Activated CD4-positive, alpha-beta memory T cell treated with anti-CD3 and anti-CD28 coated beads, Interleukin-2, amount 10 ng/mL, durations not matched to agents 7 days and 5 days (primary cell): ENCODE data around the gene LRP6. TPM values are rescaled to one million over a fixed set of nuclear protein-coding genes. Genes with fewer than 3 reads are reported as not detected.

ENCODE experiments used
- CTCF ChIA-PET: fragments of 350-600 bp; sonication (Branson Sonifier 250); formaldehyde crosslinking; loops from one replicate; lab custom pipeline; 2021; ENCODE audit warnings: antibody characterized with exemption, inconsistent platforms; lab: Charles Lee
- POLR2A ChIA-PET: fragments of 350-600 bp; sonication (Branson Sonifier 250); formaldehyde crosslinking; loops from one replicate; lab custom pipeline; 2021; ENCODE audit warnings: antibody characterized with exemption; lab: Charles Lee
- DNase-seq: peaks from one replicate; pipeline ENCODE4 v3.0.0-alpha.2; 2020
- H3K27ac Mint-ChIP-seq: one replicate; pipeline ENCODE4 v1.8.0; 2021; ENCODE audit warnings: mild to moderate bottlenecking, mixed read lengths
- H3K27me3 Mint-ChIP-seq: one replicate; pipeline ENCODE4 v1.8.0; 2021; ENCODE audit warnings: mixed read lengths
- H3K36me3 Mint-ChIP-seq: one replicate; pipeline ENCODE4 v1.8.0; 2021; ENCODE audit warnings: low read depth, mixed read lengths
- H3K4me1 Mint-ChIP-seq: one replicate; pipeline ENCODE4 v1.8.0; 2021; ENCODE audit warnings: mixed read lengths
- H3K4me3 Mint-ChIP-seq: one replicate; pipeline ENCODE4 v1.8.0; 2021; ENCODE audit warnings: mild to moderate bottlenecking, mixed read lengths
- H3K9me3 Mint-ChIP-seq: one replicate; pipeline ENCODE4 v1.8.0; 2021; ENCODE audit warnings: mixed read lengths
- total RNA-seq, 2 experiments: library from RNA; stranded (reverse); gene quantifications; one replicate each; pipeline ENCODE4 v1.2.3, GENCODE V29; 2021

The LRP6 gene
- total RNA-seq, 2 experiments from 2014 or later, result 0.30 to 0.40 TPM

GRCh38 chr12:12224240-12224940 is 42.5 kb downstream of the LRP6 start:
- H3K27ac Mint-ChIP-seq, result no peak overlapping the region

GRCh38 chr12:12221560-12221959 is 45.3 kb downstream of the LRP6 start:
- ChIA-PET CTCF (no interaction called here), POLR2A (no interaction called here)
- Mint-ChIP-seq H3K9me3 (peaks cover 3% of the 10 kb centered on the region), H3K4me3 (no peak overlapping the region), H3K27me3 (peaks cover 38% of the 10 kb centered on the region), H3K27ac (no peak overlapping the region), H3K4me1 (peaks cover 3% of the 10 kb centered on the region), H3K36me3 (no peaks in the 10 kb centered on the region)
- no peak for DNase-seq

More at GRCh38 chr12:12224240-12224940, 42.5 kb downstream of the LRP6 start:
- no peak for DNase-seq
- ChIA-PET CTCF (no interaction called here), POLR2A (no interaction called here)
- H3K36me3 Mint-ChIP-seq, result no peaks in the 10 kb centered on the region
- H3K9me3 Mint-ChIP-seq, result peaks cover 3% of the 10 kb centered on the region
- peaks cover 36% of the 10 kb centered on the region for H3K27me3 Mint-ChIP-seq
- H3K4me3 Mint-ChIP-seq, result no peak overlapping the region
- H3K4me1 Mint-ChIP-seq, result peaks cover 3% of the 10 kb centered on the region

- Mint-ChIP-seq H3K4me1 (peaks cover 3% of the 10 kb centered on the region), H3K9me3 (no peaks in the 10 kb centered on the region), H3K27ac (no peak overlapping the region), H3K4me3 (no peak overlapping the region), H3K27me3 (peaks cover 36% of the 10 kb centered on the region), H3K36me3 (no peaks in the 10 kb centered on the region)
- no peak for DNase-seq
- CTCF ChIA-PET, result interaction anchor here (0.7 kb wide), 1 partner anchor 439 kb away, joined by 3 read pairs; no protein-coding TSS in a partner anchor
- POLR2A ChIA-PET, result no interaction called here
Observed at GRCh38 chr12:12219664-12220063, 47.2 kb downstream of the LRP6 start.

- H3K36me3 Mint-ChIP-seq, result no peaks in the 10 kb centered on the region
- no peaks in the 10 kb centered on the region for H3K4me1 Mint-ChIP-seq
- H3K27ac Mint-ChIP-seq, result no peak overlapping the region
- no peaks in the 10 kb centered on the region for H3K9me3 Mint-ChIP-seq
- DNase-seq, result no peak
- POLR2A ChIA-PET, result no interaction called here
- CTCF ChIA-PET, result interaction anchor here (1.0 kb wide), 1 partner anchor 111 kb away, joined by 3 read pairs; no protein-coding TSS in a partner anchor
- peaks cover 42% of the 10 kb centered on the region for H3K27me3 Mint-ChIP-seq
- no peak overlapping the region for H3K4me3 Mint-ChIP-seq
Observed at GRCh38 chr12:12217018-12217359, 49.9 kb downstream of the LRP6 start.

GRCh38 chr12:12216349-12217017 is 50.4 kb downstream of the LRP6 start:
- Mint-ChIP-seq H3K4me3 (no peak overlapping the region), H3K9me3 (no peaks in the 10 kb centered on the region), H3K36me3 (no peaks in the 10 kb centered on the region), H3K4me1 (no peaks in the 10 kb centered on the region), H3K27me3 (peaks cover 45% of the 10 kb centered on the region), H3K27ac (no peak overlapping the region)
- no peak for DNase-seq
- POLR2A ChIA-PET, result no interaction called here
- CTCF ChIA-PET, result interaction anchor here (1.0 kb wide), 1 partner anchor 111 kb away, joined by 3 read pairs; no protein-coding TSS in a partner anchor

GRCh38 chr12:12214635-12215131 is 52.2 kb downstream of the LRP6 start:
- ChIA-PET CTCF (no interaction called here), POLR2A (no interaction called here)
- DNase-seq, result no peak
- Mint-ChIP-seq H3K4me3 (no peak overlapping the region), H3K9me3 (no peaks in the 10 kb centered on the region), H3K27ac (no peak overlapping the region), H3K36me3 (no peaks in the 10 kb centered on the region), H3K27me3 (peaks cover 50% of the 10 kb centered on the region), H3K4me1 (peaks cover 11% of the 10 kb centered on the region)

- CTCF ChIA-PET, result no interaction called here
- Mint-ChIP-seq H3K4me3 (no peak overlapping the region), H3K27ac (no peak overlapping the region), H3K27me3 (peaks cover 48% of the 10 kb centered on the region), H3K9me3 (no peaks in the 10 kb centered on the region), H3K4me1 (peaks cover 11% of the 10 kb centered on the region), H3K36me3 (no peaks in the 10 kb centered on the region)
- DNase-seq, result no peak
- POLR2A ChIA-PET, result no interaction called here
Observed at GRCh38 chr12:12214201-12214600, 52.6 kb downstream of the LRP6 start.

- no peak overlapping the region for H3K27ac Mint-ChIP-seq
- H3K4me3 Mint-ChIP-seq, result no peak overlapping the region
- no peaks in the 10 kb centered on the region for H3K9me3 Mint-ChIP-seq
- CTCF ChIA-PET, result interaction anchor here (0.9 kb wide), 1 partner anchor 657 kb away, joined by 3 read pairs; no protein-coding TSS in a partner anchor
- DNase-seq, result no peak
- peaks cover 55% of the 10 kb centered on the region for H3K27me3 Mint-ChIP-seq
- H3K36me3 Mint-ChIP-seq, result no peaks in the 10 kb centered on the region
- POLR2A ChIA-PET, result no interaction called here
- H3K4me1 Mint-ChIP-seq, result peaks cover 11% of the 10 kb centered on the region
Observed at GRCh38 chr12:12212769-12213168, 54.1 kb downstream of the LRP6 start.

- H3K4me3 Mint-ChIP-seq, result no peak overlapping the region
- no peaks in the 10 kb centered on the region for H3K36me3 Mint-ChIP-seq
- DNase-seq, result no peak
- CTCF ChIA-PET, result no interaction called here
- peaks cover 55% of the 10 kb centered on the region for H3K27me3 Mint-ChIP-seq
- POLR2A ChIA-PET, result no interaction called here
- H3K4me1 Mint-ChIP-seq, result peaks cover 11% of the 10 kb centered on the region
- no peaks in the 10 kb centered on the region for H3K9me3 Mint-ChIP-seq
- H3K27ac Mint-ChIP-seq, result no peak overlapping the region
Observed at GRCh38 chr12:12210983-12211382, 55.9 kb downstream of the LRP6 start.

GRCh38 chr12:12210416-12210815 is 56.4 kb downstream of the LRP6 start:
- ChIA-PET CTCF (no interaction called here), POLR2A (no interaction called here)
- H3K9me3 Mint-ChIP-seq, result no peaks in the 10 kb centered on the region
- no peak overlapping the region for H3K27ac Mint-ChIP-seq
- H3K27me3 Mint-ChIP-seq, result peaks cover 58% of the 10 kb centered on the region
- no peaks in the 10 kb centered on the region for H3K36me3 Mint-ChIP-seq
- DNase-seq, result no peak
- H3K4me3 Mint-ChIP-seq, result no peak overlapping the region
- peaks cover 11% of the 10 kb centered on the region for H3K4me1 Mint-ChIP-seq

GRCh38 chr12:12209675-12210074 is 57.2 kb downstream of the LRP6 start:
- POLR2A ChIA-PET, result no interaction called here
- no peak overlapping the region for H3K4me3 Mint-ChIP-seq

GRCh38 chr12:12209043-12209442 is 57.8 kb downstream of the LRP6 start:
- no peaks in the 10 kb centered on the region for H3K36me3 Mint-ChIP-seq
- no peak for DNase-seq
- H3K9me3 Mint-ChIP-seq, result no peaks in the 10 kb centered on the region
- H3K4me1 Mint-ChIP-seq, result peaks cover 11% of the 10 kb centered on the region
- peaks cover 53% of the 10 kb centered on the region for H3K27me3 Mint-ChIP-seq
- H3K4me3 Mint-ChIP-seq, result no peak overlapping the region
- H3K27ac Mint-ChIP-seq, result no peak overlapping the region
- ChIA-PET POLR2A (no interaction called here), CTCF (no interaction called here)

More at GRCh38 chr12:12209675-12210074, 57.2 kb downstream of the LRP6 start:
- H3K4me1 Mint-ChIP-seq, result peaks cover 11% of the 10 kb centered on the region
- no peak for DNase-seq
- H3K27ac Mint-ChIP-seq, result no peak overlapping the region
- CTCF ChIA-PET, result no interaction called here
- peaks cover 54% of the 10 kb centered on the region for H3K27me3 Mint-ChIP-seq
- H3K36me3 Mint-ChIP-seq, result no peaks in the 10 kb centered on the region
- H3K9me3 Mint-ChIP-seq, result no peaks in the 10 kb centered on the region

GRCh38 chr12:12207746-12208145 is 59.1 kb downstream of the LRP6 start:
- Mint-ChIP-seq H3K4me1 (peaks cover 11% of the 10 kb centered on the region), H3K4me3 (no peak overlapping the region), H3K36me3 (no peaks in the 10 kb centered on the region), H3K9me3 (no peaks in the 10 kb centered on the region), H3K27me3 (peaks cover 48% of the 10 kb centered on the region), H3K27ac (no peak overlapping the region)
- no peak for DNase-seq
- POLR2A ChIA-PET, result no interaction called here
- CTCF ChIA-PET, result no interaction called here
